ENCODE results near the gene DGCR8.
A peak's percentile ranks its signal among the peaks of the same experiment; 100 is the strongest.

The DGCR8 gene

DNA sequence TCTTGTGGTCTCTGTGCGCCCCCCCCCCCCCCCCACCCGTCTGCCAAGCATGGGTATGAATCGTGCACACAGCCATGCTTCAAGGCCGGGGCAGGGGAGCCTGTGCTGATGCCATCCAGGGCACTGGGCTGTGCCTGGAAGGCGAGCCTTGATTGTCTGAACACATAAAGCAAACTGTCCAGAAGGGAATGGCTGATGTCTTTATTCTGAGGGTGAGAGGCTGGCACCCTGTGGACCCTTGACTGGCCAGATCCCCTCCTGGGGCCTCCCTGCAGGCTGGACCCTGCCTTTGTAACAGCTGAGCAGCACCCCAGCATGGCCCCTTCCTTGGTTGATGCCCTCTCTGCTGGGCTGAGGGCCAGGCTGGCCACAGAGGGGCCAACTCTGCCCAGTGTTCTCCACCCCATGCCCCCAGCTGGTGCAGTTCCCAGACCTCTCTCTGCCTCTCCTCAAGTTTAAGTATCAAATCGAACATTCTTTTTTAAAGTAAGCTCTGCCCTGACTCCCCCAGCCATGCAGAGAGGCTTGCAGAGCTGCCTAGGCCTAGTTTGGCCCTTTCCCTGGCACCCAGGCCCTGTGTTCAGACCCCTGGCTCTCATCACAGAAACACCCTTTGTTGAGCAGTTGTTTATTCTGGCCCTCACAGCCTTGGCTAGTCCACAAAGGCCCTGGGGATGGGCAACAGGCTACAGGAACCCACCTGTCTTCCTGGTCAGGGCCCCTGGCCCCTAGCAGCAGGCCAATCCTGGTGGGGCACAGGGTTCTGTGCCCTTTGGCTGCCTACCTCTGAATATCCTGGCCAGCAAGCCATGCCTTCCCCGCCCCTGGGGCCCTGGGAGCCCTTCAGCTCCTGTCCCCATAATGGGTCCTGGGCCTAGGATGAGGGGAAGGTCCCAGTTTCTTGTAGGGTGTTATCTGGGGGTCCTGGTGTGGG lies 31.9 kb downstream of the DGCR8 start:
- DNase-seq, result no peak

GRCh38 chr22:20112623-20113511 lies 32.8 kb downstream of the DGCR8 start:
- DNase-seq, result no peak

GRCh38 chr22:20113551-20114310 lies 33.7 kb downstream of the DGCR8 start:
- no peak for DNase-seq

GRCh38 chr22:20114506-20115475 lies 34.8 kb downstream of the DGCR8 start:
- no peak for DNase-seq

GRCh38 chr22:20115691-20116375 lies 35.8 kb downstream of the DGCR8 start, which contains the start of gene RANBP1:
RANBP1 (plus strand) TSS chr22:20116104; CDS start chr22:20116185, 81 bp downstream.
- no peak for DNase-seq

- no peak for DNase-seq
These were observed 36.4 kb downstream of the DGCR8 start for GRCh38 chr22:20116376-20116950.

DNA sequence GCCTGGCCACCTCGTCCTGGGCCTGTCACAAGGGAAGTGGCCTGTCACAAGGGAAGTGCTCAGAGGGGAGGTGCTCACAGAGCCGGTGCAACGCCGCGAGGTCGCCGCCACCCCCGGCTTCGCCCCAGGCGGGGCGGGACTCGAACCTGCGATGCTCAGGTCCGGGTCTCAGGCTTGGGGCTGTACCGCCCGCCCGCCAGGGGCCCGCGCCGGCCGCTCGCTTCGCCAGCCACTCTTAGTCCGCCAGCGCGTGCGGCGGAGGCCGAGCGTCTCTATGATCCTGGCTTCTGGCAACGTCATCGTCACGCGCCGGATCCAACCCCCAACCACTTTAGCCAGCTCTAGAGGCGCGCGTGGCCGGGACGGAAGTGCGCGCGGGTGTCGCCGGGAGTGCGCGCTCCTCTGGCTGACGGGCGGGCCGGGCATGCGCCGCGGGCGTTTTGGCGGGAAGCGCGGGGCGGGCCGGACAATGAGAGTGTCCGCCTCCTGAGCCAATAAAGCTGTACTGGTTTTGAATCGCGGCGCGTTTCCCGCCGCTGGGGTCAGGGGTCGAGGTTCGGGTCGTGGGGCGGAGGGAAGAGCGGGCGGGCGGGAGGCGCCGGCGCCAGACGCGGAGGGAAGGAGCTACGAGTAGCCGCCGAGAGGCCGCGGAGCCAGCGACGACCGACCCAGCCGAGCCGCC lies 37.1 kb downstream of the DGCR8 start, which contains the start of gene TRMT2A:
TRMT2A (minus strand) TSS at position 276 of the 682 bp plus-strand sequence. CDS start 320 bp downstream, outside the sequence.
- DNase-seq, result peak; percentile 90

DNA sequence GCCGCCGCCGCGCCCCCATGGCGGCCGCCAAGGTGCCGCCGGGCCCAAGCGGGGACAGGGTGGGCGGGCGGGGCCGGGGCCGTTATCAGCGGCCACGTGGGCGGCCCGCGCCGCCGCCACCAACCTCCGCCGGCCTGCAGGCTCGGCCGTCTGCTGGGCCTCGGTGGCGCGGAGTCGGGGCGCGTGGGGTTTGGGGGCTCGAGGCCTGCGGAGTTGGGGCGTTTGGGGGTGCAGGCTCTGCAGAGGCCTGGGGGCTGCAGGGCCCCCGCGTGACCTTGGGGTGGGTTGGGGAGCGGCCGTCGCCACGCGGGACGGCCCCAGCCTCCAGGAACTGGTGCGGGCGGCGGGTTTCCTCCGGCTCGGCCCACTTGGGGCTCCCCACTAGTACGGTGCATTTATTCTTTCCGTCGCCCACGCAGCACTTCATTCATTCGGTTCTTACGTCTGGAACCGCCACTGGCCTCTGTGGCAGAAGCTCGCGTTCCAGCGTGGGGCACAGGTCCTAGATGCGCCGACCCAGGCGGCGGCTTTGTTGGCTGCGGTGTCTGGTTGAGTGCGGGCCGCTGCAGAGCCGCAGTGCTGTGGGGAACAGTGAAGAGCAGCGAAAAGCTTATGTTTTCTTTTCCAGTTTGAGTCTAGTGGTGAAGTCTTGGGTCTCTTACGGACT lies 37.7 kb downstream of the DGCR8 start:
- no peak for DNase-seq

DNA sequence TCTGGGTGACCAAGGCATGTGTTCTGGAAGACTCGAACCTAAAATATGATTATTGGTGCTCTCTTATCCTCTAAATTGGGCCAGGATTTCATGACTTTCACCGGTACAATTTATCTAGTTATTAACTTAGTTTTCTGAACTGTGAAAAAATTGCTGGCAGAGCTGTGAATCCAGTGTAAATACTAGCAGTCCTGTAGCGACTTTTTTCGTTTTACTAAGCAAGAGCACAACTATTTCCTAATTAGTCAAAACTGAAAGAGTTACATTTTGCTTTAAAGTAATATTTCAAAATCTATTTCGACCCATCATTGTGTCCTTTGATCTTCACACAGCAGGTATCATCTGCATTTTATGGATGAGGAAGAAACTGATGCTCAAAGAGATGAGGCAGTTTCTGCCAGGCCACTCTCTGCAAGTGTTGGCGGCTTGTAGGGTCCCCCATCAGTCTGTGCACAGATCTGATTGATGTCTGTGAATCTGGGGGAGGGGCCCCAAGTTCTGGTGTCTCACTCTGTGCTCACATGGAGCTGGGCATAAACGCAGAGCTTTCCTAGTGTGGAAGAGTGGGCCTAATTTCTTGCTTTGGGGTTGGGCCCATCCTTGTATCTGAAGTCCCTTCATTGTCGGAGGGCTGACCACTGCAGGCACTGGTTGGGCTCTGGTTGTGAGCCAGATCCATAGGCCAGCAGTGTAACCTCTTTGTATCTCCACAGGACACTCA lies 38.4 kb downstream of the DGCR8 start:
- no peak for DNase-seq

- no peak for DNase-seq
These were observed 41.9 kb downstream of the DGCR8 start for GRCh38 chr22:20121856-20122415.

DNA sequence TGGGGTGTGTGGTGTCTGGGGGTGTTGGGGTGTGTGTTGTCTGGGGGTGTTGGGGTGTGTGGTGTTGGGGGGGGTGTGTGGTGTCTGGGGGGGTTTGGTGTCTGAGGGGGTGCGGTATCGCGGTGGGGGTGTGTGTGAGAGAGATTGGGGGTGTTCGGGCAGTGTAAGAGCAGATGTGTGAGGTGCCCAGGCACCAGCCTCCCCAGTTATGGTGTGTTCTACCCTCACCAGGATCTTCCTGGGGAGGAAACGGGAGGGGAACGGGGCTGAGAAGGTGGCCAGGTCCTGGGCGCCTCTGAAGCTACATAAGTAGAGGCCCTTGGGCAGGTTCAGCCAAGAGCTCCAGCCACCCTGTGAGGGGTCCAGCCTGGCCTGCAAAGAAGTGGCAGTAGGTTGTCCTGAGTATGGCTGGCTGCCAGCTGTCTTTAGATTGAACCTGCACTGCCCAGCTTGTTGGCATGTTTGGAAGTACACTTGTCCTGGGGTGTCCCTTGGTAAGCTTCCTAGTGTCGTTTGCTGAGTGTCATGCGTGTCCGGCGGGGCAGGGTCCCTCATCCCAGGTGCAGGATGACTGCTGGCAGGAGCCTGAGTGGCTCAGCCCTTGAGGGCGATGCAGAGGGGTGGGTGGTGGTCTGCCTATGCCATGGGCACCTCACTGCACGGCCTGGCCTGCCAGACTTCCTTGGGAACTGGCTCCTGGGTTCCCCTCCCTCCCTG lies 43.5 kb downstream of the DGCR8 start:
- DNase-seq, result no peak

- DNase-seq, result no peak
These were observed 44.2 kb downstream of the DGCR8 start for GRCh38 chr22:20124083-20124787.

GRCh38 chr22:20125201-20126174 lies 45.4 kb downstream of the DGCR8 start:
- DNase-seq, result no peak

DNA sequence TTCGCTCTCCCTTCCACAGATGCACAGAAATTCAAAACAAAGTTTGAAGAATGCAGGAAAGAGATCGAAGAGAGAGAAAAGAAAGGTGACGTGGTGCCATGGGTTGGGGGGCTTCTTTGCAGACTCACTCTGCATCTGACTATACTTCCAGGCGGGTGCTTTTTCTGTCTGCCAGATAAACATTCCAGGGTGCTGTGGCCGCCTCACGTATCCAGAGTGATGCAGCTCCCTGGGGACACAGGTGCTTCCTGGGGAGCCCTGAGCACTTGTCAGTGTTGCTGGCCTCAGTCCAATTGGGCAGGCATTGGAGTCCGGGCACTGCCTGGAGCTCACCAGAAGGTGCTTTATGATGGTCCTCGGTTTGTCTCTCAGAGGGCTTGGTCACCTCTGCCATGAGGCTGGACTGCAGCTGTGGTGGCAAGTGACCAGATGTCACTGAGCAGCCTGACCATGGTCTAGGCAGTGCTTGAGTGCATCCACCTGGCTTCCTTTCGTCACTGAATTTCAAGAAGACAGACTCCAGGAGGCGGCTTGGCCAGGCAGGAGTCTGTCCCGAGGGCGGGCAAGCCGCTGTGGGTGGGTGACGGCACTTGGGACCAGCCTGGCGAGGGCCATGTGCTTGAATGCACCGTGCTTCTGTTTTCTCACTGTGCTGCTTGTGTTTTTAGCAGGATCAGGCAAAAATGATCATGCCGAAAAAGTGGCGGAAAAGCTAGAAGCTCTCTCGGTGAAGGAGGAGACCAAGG lies 46.4 kb downstream of the DGCR8 start:
- DNase-seq, result no peak
